OCI-LY1 (cell line): ENCODE measurements around the gene RFTN1.

Experiments
- H2AFZ ChIP-seq: fragments of 200-600 bp; sonication (generic), shearing (Covaris generic); 2 replicates; pipeline ENCODE4 v1.6.0; 2014; ENCODE audit warnings: antibody characterized with exemption, mild to moderate bottlenecking, low read length
- H3F3A ChIP-seq: fragments of 200-600 bp; sonication (generic), shearing (Covaris generic); 2 replicates; pipeline ENCODE4 v1.6.0; 2014; ENCODE audit warnings: mild to moderate bottlenecking, antibody characterized with exemption, low read length, moderate library complexity; ENCODE audit not compliant: insufficient read depth
- H3K27ac ChIP-seq: fragments of 200-600 bp; sonication (generic); 2 replicates; pipeline ENCODE4 v1.5.1; 2014; ENCODE audit warnings: low read length, mixed run types, mild to moderate bottlenecking, low read depth; ENCODE audit not compliant: poor library complexity, severe bottlenecking
- H3K27me3 ChIP-seq: fragments of 200-600 bp; sonication (generic); 2 replicates; pipeline ENCODE4 v1.6.0; 2014; ENCODE audit warnings: antibody characterized with exemption, mild to moderate bottlenecking, low read length, moderate library complexity; ENCODE audit not compliant: insufficient read depth
- H3K36me3 ChIP-seq: fragments of 200-600 bp; sonication (generic); 2 replicates; pipeline ENCODE4 v1.6.1; 2014; ENCODE audit warnings: mild to moderate bottlenecking, antibody characterized with exemption, low read length, moderate library complexity, mixed read lengths; ENCODE audit not compliant: insufficient read depth
- H3K4me1 ChIP-seq: fragments of 200-600 bp; sonication (generic); 2 replicates; pipeline ENCODE4 v1.5.1; 2014; ENCODE audit warnings: mild to moderate bottlenecking, low read length, moderate library complexity; ENCODE audit not compliant: insufficient read depth, severe bottlenecking
- H3K4me2 ChIP-seq: fragments of 200-600 bp; sonication (generic), shearing (Covaris generic); 2 replicates; pipeline ENCODE4 v1.6.1; 2014; ENCODE audit warnings: low read length
- H3K4me3 ChIP-seq: fragments of 200-600 bp; sonication (generic); 2 replicates; pipeline ENCODE4 v1.5.1; 2014; ENCODE audit warnings: low read length, low read depth, mild to moderate bottlenecking, mixed read lengths; ENCODE audit not compliant: poor library complexity, severe bottlenecking
- H3K79me2 ChIP-seq: fragments of 200-600 bp; shearing (Covaris generic); 2 replicates; pipeline ENCODE4 v1.6.1; 2016; ENCODE audit warnings: mixed run types, low read length, mixed read lengths; ENCODE audit not compliant: insufficient read depth
- H3K9ac ChIP-seq: fragments of 200-600 bp; sonication (generic), shearing (Covaris generic); 2 replicates; pipeline ENCODE4 v1.6.1; 2014; ENCODE audit warnings: mild to moderate bottlenecking, low read length, mixed read lengths
- H3K9me2 ChIP-seq: fragments of 200-600 bp; sonication (generic), shearing (Covaris generic); 2 replicates; pipeline ENCODE4 v1.6.1; 2014; ENCODE audit warnings: low read depth, mild to moderate bottlenecking, low read length, mixed read lengths
- H3K9me3 ChIP-seq: fragments of 200-600 bp; shearing (Covaris generic); 2 replicates; pipeline ENCODE4 v1.6.1; 2014; ENCODE audit warnings: low read length, mixed read lengths
- H4K20me1 ChIP-seq: fragments of 200-600 bp; sonication (generic), shearing (Covaris generic); 2 replicates; pipeline ENCODE4 v1.6.0; 2016; ENCODE audit warnings: mild to moderate bottlenecking, low read length; ENCODE audit not compliant: insufficient read depth
- CTCF ChIP-seq: fragments of 200-600 bp; sonication (generic), shearing (Covaris generic); IDR thresholded peaks from 2 replicates; pipeline ENCODE4 v1.5.1; 2017; ENCODE audit warnings: mild to moderate bottlenecking, antibody characterized with exemption, low read length, moderate library complexity, mixed read lengths
- EZH2 ChIP-seq: fragments of 200-600 bp; sonication (generic), shearing (Covaris generic); IDR thresholded peaks from 2 replicates; pipeline ENCODE4 v1.8.0; 2017; ENCODE audit warnings: borderline replicate concordance, mixed run types, mild to moderate bottlenecking, antibody characterized with exemption, low read length, moderate library complexity, mixed read lengths

RFTN1 gene

GRCh38 chr3:16471897-16472296 lies 41.6 kb downstream of the RFTN1 start:
- H3K27ac ChIP-seq, result peak overlapping the region; percentile 95

GRCh38 chr3:16470590-16470989 lies 42.9 kb downstream of the RFTN1 start:
- no peaks in the 10 kb centered on the region for H3K9me2 ChIP-seq
- peaks cover 92% of the 10 kb centered on the region for H3K79me2 ChIP-seq
- peak overlapping the region; percentile 95 for H3K27ac ChIP-seq
- TF ChIP-seq CTCF (no peak), EZH2 (no peak)
- H3K4me1 ChIP-seq, result peaks cover 99% of the 10 kb centered on the region
- peak overlapping the region; percentile 56; the same call in 1 of the 2 replicates for H3K9ac ChIP-seq
- no peak overlapping the region for H2AFZ ChIP-seq
- no peaks in the 10 kb centered on the region for H3K9me3 ChIP-seq
- no peaks in the 10 kb centered on the region for H3F3A ChIP-seq
- H3K27me3 ChIP-seq, result no peaks in the 10 kb centered on the region
- H3K4me3 ChIP-seq, result no peak overlapping the region
- H3K36me3 ChIP-seq, result peaks cover 95% of the 10 kb centered on the region
- no peaks in the 10 kb centered on the region for H4K20me1 ChIP-seq
- H3K4me2 ChIP-seq, result peak overlapping the region; percentile 67; the same call in 1 of the 2 replicates

More at GRCh38 chr3:16471897-16472296, 41.6 kb downstream of the RFTN1 start:
- Histone ChIP-seq H3K4me1 (peaks cover 91% of the 10 kb centered on the region), H3K9me2 (no peaks in the 10 kb centered on the region), H3F3A (no peaks in the 10 kb centered on the region), H4K20me1 (no peaks in the 10 kb centered on the region), H3K4me3 (no peak overlapping the region), H3K9ac (no peak overlapping the region), H3K79me2 (peaks cover 92% of the 10 kb centered on the region), H3K9me3 (no peaks in the 10 kb centered on the region), H3K4me2 (no peak overlapping the region), H2AFZ (no peak overlapping the region), H3K36me3 (peaks cover 95% of the 10 kb centered on the region), H3K27me3 (no peaks in the 10 kb centered on the region)
- TF ChIP-seq EZH2 (no peak), CTCF (no peak)

GRCh38 chr3:16468336-16469098 lies 45.0 kb downstream of the RFTN1 start:
- no peaks in the 10 kb centered on the region for H3F3A ChIP-seq
- H3K79me2 ChIP-seq, result peaks cover 93% of the 10 kb centered on the region
- H3K27me3 ChIP-seq, result no peaks in the 10 kb centered on the region
- peak overlapping the region; percentile 32 for H3K4me3 ChIP-seq
- H3K9me2 ChIP-seq, result no peaks in the 10 kb centered on the region
- TF ChIP-seq CTCF (no peak), EZH2 (no peak)
- peaks cover 99% of the 10 kb centered on the region for H3K4me1 ChIP-seq
- H3K9ac ChIP-seq, result peak overlapping the region; percentile 56
- H2AFZ ChIP-seq, result no peak overlapping the region
- peaks cover 95% of the 10 kb centered on the region for H3K36me3 ChIP-seq
- H4K20me1 ChIP-seq, result no peaks in the 10 kb centered on the region
- H3K27ac ChIP-seq, result peak overlapping the region; percentile 95
- H3K9me3 ChIP-seq, result no peaks in the 10 kb centered on the region
- H3K4me2 ChIP-seq, result peak overlapping the region; percentile 67
